Esophagus muscularis mucosa (tissue), 4 donors: ENCODE results near the gene CNIH3. TPM values are rescaled to one million over a fixed set of nuclear protein-coding genes. Genes with fewer than 3 reads are reported as not detected.

Experiments
- DNase-seq: peaks from one replicate; pipeline ENCODE4 v3.0.0-alpha.2; 2017; ENCODE audit errors: extremely low spot score
- H3K27ac ChIP-seq, 4 donors: fragments of 200-600 bp; sonication (generic); replicated peaks in 1 of 4; 1 replicate in 3 of 4; 2 replicates in 1 of 4; pipeline ENCODE4 v1.5.1; 2016 to 2019; ENCODE audit warnings: mild to moderate bottlenecking in 1 of 4
- H3K27me3 ChIP-seq, 4 donors: fragments of 200-600 bp; sonication (generic); one replicate each; pipeline versions ENCODE4 v1.5.1 to v1.6.0; 2016 to 2019
- H3K36me3 ChIP-seq, 4 donors: fragments of 200-600 bp; sonication (generic); one replicate each; pipeline ENCODE4 v1.5.1; 2016 to 2019
- H3K4me1 ChIP-seq, 4 donors: fragments of 200-600 bp; sonication (generic); one replicate each; pipeline ENCODE4 v1.5.1; 2016 to 2019
- H3K4me3 ChIP-seq, 4 donors: fragments of 200-600 bp; sonication (generic); 1 replicate in 2 of 4; 2 replicates in 2 of 4; pipeline ENCODE4 v1.5.1; 2016 to 2019; ENCODE audit warnings: mild to moderate bottlenecking in 4 of 4, moderate library complexity in 1 of 4
- H3K9me3 ChIP-seq, 4 donors: fragments of 200-600 bp; sonication (generic); 1 replicate in 3 of 4; 2 replicates in 1 of 4; pipeline ENCODE4 v1.5.1; 2016 to 2019
- CTCF ChIP-seq, 3 experiments: fragments of 200-600 bp in 2 of 3; fragments of 450-650 bp in 1 of 3; sonication (generic) in 2 of 3; IDR thresholded peaks; one replicate each; pipeline ENCODE4 v1.5.1; 2017 to 2019; ENCODE audit warnings: antibody characterized with exemption in 3 of 3, mild to moderate bottlenecking in 2 of 3, moderate library complexity in 1 of 3
- EP300 ChIP-seq: sonication (generic); formaldehyde crosslinking; IDR thresholded peaks from one replicate; pipeline ENCODE4 v1.6.1; 2017; ENCODE audit warnings: antibody characterized with exemption
- POLR2A ChIP-seq: fragments of 450-650 bp; IDR thresholded peaks from one replicate; pipeline ENCODE4 v1.6.1; 2017; ENCODE audit warnings: antibody characterized with exemption, moderate library complexity, mild to moderate bottlenecking, low read depth
- POLR2AphosphoS5 ChIP-seq, 2 donors: sonication (generic); formaldehyde crosslinking; IDR thresholded peaks; one replicate each; pipeline ENCODE4 v1.6.1; 2017; ENCODE audit warnings: antibody characterized with exemption in 2 of 2
- WGBS: methylation state at CpG from one replicate; pipeline ENCODE4 v1.1.5; 2018; 5-methylcytosine and 5-hydroxymethylcytosine counted together
- intact Hi-C: fragments of 100-400 bp; cut with DNase I; formaldehyde crosslinking; loops from one replicate; pipeline ENCODE4 v1.15.1; 2023
- total RNA-seq, 4 donors: library from RNA; depleted of rRNA; stranded (reverse); fragments of >200 nt; gene quantifications; one replicate each; pipeline versions ENCODE4 v1.1.0 to v1.2.1, GENCODE V29; 2016

The CNIH3 gene
- total RNA-seq, 4 donors from 2014 or later = 0.42 to 2.3 (median 1.3) TPM

- no peaks in the 10 kb centered on the region for H3K27me3 ChIP-seq
- 80% methylated on average over 14 of the region's 14 CpGs for WGBS
- no peak for TF ChIP-seq POLR2AphosphoS5 (IDR thresholded peaks at IDR 0.05)
- TF ChIP-seq EP300 = no peak
- no peak for TF ChIP-seq POLR2A
- TF ChIP-seq CTCF (IDR thresholded peaks at IDR 0.05) = no peak
- DNase-seq = no peak
- H3K4me1 ChIP-seq = no peaks in the 10 kb centered on the region
- no peaks in the 10 kb centered on the region for H3K36me3 ChIP-seq
- no peaks in the 10 kb centered on the region for H3K9me3 ChIP-seq
- no peak overlapping the region for H3K27ac ChIP-seq
- H3K4me3 ChIP-seq = no peak overlapping the region
- intact Hi-C loops = no loop called here
Observed at GRCh38 chr1:224696891-224697765, 81.0 kb downstream of the CNIH3 start.

GRCh38 chr1:224698015-224698451 is 81.9 kb downstream of the CNIH3 start:
- 83% methylated on average over 4 of the region's 4 CpGs for WGBS
- no peak for TF ChIP-seq CTCF (IDR thresholded peaks at IDR 0.05)
- Histone ChIP-seq H3K36me3 (no peaks in the 10 kb centered on the region), H3K4me3 (no peak overlapping the region), H3K9me3 (no peaks in the 10 kb centered on the region), H3K4me1 (no peaks in the 10 kb centered on the region), H3K27ac (no peak overlapping the region), H3K27me3 (no peaks in the 10 kb centered on the region)
- no peak for DNase-seq
- intact Hi-C loops = no loop called here

GRCh38 chr1:224700918-224701531 is 84.9 kb downstream of the CNIH3 start:
- 89% methylated on average over 4 of the region's 4 CpGs for WGBS
- no peak overlapping the region for H3K4me3 ChIP-seq
- no peak for TF ChIP-seq POLR2A
- no peak for TF ChIP-seq EP300
- no peak for TF ChIP-seq POLR2AphosphoS5 (IDR thresholded peaks at IDR 0.05)
- no peak for TF ChIP-seq CTCF (IDR thresholded peaks at IDR 0.05)
- DNase-seq = no peak
- H3K27ac ChIP-seq = no peak overlapping the region
- no peaks in the 10 kb centered on the region for H3K36me3 ChIP-seq
- H3K9me3 ChIP-seq = no peaks in the 10 kb centered on the region
- intact Hi-C loops = no loop called here
- H3K4me1 ChIP-seq = no peaks in the 10 kb centered on the region
- no peaks in the 10 kb centered on the region for H3K27me3 ChIP-seq

- intact Hi-C loops = no loop called here
- 87% methylated on average over 7 of the region's 7 CpGs for WGBS
- Histone ChIP-seq H3K27me3 (no peaks in the 10 kb centered on the region), H3K4me1 (no peaks in the 10 kb centered on the region), H3K9me3 (no peaks in the 10 kb centered on the region), H3K36me3 (no peaks in the 10 kb centered on the region), H3K4me3 (no peak overlapping the region), H3K27ac (no peak overlapping the region)
- DNase-seq = no peak
- no peak for TF ChIP-seq CTCF (IDR thresholded peaks at IDR 0.05)
- TF ChIP-seq POLR2AphosphoS5 (IDR thresholded peaks at IDR 0.05) = no peak
- no peak for TF ChIP-seq POLR2A
- TF ChIP-seq EP300 = no peak
Observed at GRCh38 chr1:224703702-224704101, 87.6 kb downstream of the CNIH3 start.
